GM19023 (cell line): ENCODE results near the gene DOK7.
"Not testable (repeated sequence)": the region's sequence is repeated elsewhere in the genome, so short reads cannot be mapped to it uniquely, and the experiment has no call there.

Source experiments
- ATAC-seq: cut with Tn5 transposase; IDR thresholded peaks from one replicate; pipeline ENCODE4 v1.9.1; 2021; ENCODE audit warnings: mild to moderate bottlenecking, moderate library complexity; ENCODE audit not compliant: unreplicated experiment

Gene DOK7

DNA sequence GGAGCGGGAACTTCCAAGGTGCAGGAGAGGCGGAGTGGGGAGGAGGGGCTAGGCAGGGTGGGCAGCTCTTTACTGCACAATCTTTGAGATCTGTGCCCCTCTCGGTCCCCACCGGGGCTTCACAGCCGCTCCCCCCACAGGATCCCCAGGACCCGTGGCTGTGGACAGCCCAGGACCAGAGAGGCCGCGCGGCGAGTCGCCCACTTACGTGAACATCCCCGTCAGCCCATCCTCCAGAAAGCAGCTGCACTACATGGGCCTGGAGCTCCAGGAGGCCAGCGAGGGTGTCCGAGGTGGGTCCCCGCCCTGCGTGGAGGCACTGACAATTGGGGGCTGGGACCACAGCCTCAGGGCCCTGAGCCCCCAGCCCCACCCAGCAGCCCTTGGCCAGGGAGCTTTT is 37.0 kb downstream of the DOK7 start:
- ATAC-seq = no peak

DNA sequence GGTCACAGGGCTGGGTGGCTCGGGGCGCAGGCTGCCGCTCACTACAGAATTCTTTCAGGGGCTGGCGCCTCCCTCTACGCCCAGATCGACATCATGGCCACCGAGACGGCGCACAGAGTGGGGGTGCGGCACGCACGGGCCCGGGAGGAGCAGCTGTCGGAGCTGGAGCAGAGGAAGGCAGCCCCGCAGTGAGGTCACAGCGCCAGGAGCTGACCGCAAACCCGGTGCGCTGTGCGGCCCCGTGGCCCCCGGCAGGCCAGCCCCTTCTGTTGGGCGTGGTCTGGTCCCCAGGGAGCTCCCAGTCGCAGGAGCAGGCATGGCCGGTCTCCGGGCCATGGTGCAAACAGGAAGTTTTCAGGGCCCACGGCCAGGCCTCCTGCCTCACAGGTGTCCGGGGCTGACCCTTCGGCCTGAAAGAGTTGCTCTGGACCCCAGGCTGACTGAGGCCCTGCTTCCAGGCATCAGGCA is 37.6 kb downstream of the DOK7 start:
- no peak for ATAC-seq

DNA sequence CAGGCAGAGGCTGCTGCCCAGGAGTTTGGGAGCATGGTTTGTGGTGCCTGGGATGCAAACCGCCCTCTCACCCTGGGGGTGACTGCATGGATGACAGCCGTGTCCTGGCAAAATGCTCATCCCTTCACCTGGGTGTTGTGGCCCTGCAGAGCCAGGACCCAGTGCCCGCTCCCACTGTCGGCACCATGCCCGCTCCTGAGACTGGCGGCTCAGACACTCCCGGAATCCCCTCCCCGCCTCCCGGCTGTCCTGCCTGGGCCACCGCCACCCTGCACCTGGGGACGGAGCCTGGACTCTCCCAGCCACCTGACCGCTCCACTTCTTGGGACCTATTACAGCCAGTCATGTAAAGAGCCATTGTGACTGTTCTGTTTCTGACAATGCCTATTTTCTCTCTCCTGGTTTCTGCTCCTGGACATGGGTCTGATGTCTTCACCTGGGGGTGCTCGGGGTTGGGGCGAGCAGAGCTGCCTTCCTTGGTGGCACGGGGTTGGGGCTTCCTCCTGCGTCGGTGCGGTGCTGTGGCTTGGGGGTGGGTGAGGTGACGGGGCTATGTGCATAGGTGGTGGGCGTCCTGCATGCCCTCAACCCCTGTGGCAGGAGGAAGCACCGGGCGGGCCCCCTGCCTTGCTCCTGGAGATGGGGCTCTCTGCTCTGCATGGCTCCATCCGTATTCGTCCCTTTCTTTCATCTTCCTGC is 38.2 kb downstream of the DOK7 start:
- no peak for ATAC-seq

DNA sequence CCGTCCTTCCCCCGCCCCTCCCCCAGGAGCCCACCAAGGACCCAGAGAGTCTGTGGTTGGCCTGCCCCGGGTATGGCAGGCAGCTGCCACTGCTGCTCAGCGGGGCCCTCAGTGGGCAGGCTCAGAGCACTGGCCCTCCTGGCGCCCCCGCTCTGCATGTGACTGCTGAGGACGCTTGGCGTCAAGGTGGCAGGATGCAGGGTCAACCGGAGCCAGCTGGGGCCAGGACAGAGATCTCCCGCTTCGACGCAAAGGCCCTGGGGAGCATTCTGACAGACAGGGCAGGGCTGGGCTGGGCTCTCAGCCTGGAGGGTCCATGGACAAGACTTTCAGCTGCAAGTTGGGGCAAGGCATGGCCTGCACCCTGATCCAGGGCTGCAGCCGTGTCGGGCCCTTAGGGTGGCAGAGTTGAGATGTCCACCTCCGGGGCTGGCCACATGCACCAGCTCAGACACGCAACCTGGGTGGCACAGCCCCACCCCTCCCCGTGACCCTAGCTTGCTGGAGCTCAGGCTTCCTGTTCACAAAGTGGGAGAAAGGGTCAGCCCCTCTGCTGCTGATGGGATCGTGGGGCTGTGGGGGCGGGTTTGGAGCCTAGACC is 38.8 kb downstream of the DOK7 start:
- ATAC-seq = no peak

- no peak for ATAC-seq
Observed at GRCh38 chr4:3502941-3503936, 40.1 kb downstream of the DOK7 start.

DNA sequence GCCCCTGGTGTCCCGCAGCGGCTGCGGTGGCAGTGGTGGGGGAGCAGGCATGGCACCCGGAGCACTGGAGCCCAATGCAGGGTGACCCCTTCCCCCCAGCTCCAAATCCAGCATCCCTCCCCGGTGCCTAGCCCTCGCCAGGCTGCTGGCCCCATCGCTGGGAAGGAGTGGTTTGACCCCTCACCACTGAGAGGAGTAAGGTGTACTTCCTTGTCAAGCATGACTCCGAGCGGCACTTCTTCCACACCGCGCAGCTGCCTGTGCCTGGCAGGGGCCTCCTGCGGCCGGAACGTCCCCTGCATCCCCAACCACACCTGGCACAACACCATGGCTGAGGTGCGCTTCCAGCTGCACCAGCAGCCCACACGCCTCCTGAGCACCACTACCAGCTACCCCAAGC is 42.1 kb downstream of the DOK7 start:
- ATAC-seq = no peak

- ATAC-seq = no peak
Observed at GRCh38 chr4:3508542-3508941, 45.4 kb downstream of the DOK7 start.

- ATAC-seq = no peak
Observed at GRCh38 chr4:3510481-3510880, 47.4 kb downstream of the DOK7 start.

DNA sequence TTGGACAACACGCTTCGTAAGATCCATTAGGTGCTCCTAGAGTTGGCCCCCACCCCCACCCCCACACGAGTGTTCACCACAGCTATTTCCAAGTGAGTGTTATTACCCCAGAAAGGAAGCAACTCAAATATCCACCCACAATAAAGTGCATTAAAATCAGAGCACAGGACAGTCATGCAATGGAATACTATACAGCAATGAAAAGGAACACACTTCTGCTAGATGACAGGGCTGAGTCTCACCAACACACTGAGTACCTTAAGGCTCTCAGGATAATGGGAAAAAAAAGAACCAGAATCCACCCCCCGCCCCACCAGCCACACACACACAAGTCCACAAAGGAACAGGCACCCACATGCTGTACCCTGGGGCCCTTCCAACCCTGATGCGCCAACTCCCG is 48.1 kb downstream of the DOK7 start:
- no peak for ATAC-seq

DNA sequence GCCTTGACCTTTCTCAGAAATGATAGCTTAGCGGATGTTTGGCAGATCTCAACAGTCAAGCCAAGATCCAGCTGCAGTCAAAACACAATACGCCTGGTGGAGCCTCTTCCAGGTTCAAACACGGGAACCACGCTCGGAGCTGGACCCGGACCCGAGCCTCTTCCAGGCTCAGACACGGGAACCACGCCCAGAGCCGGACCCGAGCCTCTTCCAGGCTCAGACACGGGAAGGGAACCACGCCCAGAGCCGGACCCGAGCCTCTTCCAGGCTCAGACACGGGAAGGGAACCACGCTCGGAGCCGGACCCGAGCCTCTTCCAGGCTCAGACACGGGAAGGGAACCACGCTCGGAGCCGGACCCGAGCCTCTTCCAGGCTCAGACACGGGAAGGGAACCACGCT is 48.5 kb downstream of the DOK7 start:
- ATAC-seq = not testable (repeated sequence)

GRCh38 chr4:3512279-3512678 is 49.2 kb downstream of the DOK7 start:
- ATAC-seq = no peak

DNA sequence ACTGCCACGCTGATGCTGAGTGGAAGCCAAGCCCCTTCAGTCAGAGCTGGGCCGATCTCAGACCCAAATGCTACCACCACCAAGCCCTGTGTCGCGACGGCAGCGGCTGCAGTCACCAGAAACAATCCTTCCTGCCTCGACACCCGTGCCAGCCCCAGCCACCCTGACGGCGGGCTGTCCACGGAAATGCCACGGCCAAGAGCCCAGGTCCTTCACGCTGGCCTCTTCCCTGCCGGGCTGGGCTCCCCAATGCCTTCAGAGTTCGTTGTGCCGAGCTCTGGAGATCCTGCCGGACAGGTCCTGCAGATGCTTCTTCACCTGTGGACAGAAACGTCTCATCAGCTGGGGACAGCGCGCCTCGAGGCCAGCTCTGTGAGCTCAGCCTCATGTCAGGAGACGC is 49.6 kb downstream of the DOK7 start:
- no peak for ATAC-seq

DNA sequence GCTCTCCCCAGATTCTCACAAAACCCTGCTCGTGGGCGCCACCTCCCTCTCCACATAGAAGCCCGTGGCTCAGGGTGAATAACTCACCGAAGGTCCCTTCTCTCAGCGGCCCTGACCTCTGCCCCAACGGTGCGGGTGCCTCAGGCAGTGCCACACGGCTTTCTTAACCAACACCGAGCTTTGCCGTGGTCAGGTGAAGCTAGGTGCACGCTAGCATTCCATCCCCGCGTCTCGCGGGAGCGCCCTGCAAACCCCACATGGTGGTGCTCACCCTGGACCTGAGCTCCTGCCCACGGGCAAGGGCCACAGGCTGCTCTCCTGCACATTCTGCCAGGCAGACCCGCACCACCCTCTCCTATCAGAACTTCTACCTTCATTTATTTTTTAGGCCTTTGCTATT is 50.7 kb downstream of the DOK7 start:
- ATAC-seq = no peak

GRCh38 chr4:3514221-3514780 is 51.2 kb downstream of the DOK7 start:
- ATAC-seq = no peak

DNA sequence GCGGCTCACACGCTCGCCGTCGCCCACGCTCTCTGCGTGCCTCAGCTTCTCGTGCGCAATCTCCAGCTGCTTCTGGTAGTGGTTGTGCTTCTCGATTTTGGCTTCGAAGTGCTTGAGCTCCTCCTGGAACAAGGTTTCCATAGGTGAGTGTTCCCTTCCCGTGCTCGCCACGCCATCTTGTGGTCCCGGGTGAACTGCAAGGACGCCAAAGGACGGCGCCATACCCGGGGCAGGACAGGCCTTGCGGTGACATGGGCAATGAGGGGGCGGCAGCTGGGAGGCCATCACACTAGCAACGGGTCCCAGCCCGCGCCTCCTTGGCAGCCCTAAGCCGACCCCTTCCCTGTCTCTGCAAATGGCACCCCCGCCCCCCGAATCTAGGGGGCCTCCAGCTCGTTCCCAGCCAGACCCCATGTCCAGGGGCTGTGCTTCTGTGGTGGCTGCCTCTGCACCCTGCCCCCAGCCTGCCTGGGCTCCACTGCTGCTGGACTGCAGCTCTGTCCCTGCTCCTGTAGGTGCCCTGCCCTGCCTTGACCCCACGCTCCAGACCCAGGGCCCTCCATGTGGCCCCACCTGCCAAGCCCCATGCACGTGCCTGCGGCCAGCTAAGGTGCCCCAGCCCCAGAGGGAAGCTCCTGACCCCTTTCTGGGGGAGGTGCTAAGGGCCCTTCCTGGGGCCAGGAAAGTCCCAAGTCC is 51.8 kb downstream of the DOK7 start:
- ATAC-seq = no peak

DNA sequence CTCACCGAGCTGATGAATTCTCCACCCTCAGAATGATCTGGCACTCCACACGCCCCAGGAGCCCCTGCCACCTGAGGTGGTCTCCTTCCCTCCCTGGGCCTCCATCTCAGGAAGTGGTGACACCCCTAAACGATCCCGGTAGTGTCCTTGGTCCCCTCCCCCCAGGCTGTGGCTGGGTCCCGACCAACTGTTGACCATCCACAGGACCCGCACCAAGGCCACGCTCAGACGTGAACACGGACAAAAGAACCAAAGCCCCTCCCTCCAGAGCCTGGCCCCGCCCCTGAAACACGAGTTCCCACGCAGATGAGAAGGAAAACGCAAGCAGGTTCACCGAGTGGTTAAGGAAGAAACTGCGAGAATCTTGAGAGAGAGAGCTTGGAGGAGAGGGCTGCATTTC is 52.5 kb downstream of the DOK7 start:
- no peak for ATAC-seq

- no peak for ATAC-seq
Observed at GRCh38 chr4:3516061-3516835, 53.1 kb downstream of the DOK7 start.

DNA sequence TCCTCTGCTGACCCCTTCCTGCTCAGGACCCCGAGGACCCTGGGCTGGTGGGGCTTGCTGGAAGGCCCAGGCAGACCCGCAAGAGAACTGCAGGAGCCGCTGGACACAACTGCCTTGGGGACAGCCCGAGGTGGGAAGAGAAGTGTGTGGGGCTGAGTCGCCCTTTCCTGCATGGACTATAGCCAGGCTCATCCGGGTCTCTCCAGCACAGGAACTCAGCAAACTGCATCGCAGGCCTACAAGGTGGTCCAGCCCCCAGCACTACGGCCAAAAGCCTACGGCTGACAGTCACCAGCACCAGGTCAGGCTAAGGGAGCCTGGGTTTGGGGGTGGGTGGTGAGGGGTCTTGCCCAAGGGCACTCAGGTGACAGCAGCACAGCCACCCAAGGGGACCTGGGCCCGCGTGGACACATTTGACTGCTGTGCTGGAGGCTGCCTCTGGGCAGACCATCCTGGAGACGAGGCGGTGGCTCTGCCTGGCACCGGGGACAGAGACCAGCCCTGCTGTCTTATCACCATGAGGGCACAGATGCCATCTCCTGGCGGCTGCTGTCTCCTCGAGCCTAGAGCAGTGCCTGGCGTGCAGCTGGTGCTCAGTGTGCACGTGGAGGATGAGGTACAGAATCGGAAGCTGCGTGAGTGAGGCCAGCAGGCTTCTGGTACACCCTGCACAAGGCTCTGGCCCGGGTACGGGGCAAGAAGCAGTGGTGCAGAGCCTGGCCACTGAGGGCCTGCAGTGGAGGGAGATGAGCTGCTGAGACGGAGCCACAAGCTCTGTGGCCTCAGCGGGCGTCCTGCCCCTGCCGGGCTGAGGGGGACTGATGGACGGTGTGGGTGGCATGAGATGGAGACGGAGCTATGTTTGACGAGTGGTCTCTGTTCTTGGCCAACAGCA is 54.0 kb downstream of the DOK7 start:
- ATAC-seq = no peak
